Astrocyte of the cerebellum (primary cell): ENCODE measurements around the gene ABLIM1.

ENCODE experiments used
- DNase-seq: peaks from one replicate; pipeline ENCODE4 v3.0.0-alpha.2; 2011; ENCODE audit warnings: low read depth
- H3K4me3 ChIP-seq: 2 replicates; pipeline ENCODE4 v1.5.1; 2011; ENCODE audit warnings: mild to moderate bottlenecking, low read depth, low read length, moderate library complexity
- CTCF ChIP-seq: IDR thresholded peaks from 2 replicates; pipeline ENCODE4 v1.5.1; 2012; ENCODE audit warnings: low read length, low read depth, moderate library complexity, mild to moderate bottlenecking; ENCODE audit errors: missing control alignments
- in situ Hi-C: cut with HindIII; loops from 2 replicates; pipeline ENCODE4 v1.10.0; 2017; ENCODE audit warnings: low sequenced_read_pairs

Gene ABLIM1

GRCh38 chr10:114489521-114490310, 168.4 kb downstream of the ABLIM1 start:
- DNase-seq, result no peak
- in situ Hi-C loops, result no loop called here
- no peak overlapping the region for H3K4me3 ChIP-seq
- TF ChIP-seq CTCF, result no peak

DNA sequence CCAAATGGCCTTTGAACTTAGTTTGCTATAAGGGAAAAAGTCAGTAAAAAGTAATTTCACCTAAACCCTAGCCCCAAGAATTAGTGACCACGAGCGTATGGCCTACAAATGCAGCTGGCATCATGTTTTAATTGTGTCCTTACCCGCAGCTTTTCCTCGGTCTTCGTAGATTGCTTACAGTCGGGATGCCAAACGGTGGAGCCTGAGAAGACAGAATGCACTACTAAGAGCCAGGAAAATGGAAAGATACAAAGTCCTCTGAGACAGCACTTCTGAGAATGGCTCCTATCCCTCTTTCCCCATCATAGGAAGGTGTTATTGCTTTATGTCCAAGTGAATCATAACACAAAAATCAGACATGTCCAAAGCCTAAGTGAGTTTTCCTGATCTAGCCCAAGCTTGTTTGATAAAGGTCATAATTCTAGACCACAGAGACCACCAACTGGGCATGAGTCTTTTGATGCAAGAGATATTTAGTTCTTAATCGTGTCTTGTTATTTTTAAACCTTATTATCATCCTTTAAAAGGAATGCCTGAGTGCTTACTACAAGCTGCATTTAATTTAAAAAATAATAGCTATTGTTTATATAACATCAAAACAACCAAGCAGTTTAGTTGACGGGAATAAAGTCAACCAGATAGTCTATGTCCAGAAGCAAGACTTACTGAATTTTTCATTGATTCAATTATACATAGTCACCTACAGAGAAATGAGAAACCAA, 170.1 kb downstream of the ABLIM1 start:
- in situ Hi-C loops, result no loop called here
- TF ChIP-seq CTCF, result no peak
- no peak overlapping the region for H3K4me3 ChIP-seq
- DNase-seq, result peak; percentile 42

- no peak for DNase-seq
- no peak overlapping the region for H3K4me3 ChIP-seq
- in situ Hi-C loops, result no loop called here
- no peak for TF ChIP-seq CTCF
Observed at GRCh38 chr10:114486938-114487814, 170.9 kb downstream of the ABLIM1 start.

GRCh38 chr10:114485696-114486400, 172.2 kb downstream of the ABLIM1 start:
- no peak for DNase-seq
- in situ Hi-C loops, result no loop called here
- no peak for TF ChIP-seq CTCF
- H3K4me3 ChIP-seq, result no peak overlapping the region

- no peak overlapping the region for H3K4me3 ChIP-seq
- no peak for DNase-seq
- in situ Hi-C loops, result no loop called here
- TF ChIP-seq CTCF, result no peak
Observed at GRCh38 chr10:114483575-114483974, 174.5 kb downstream of the ABLIM1 start.
